ENCODE results near the gene MAPK12. TPM values are rescaled to one million over a fixed set of nuclear protein-coding genes. Genes with fewer than 3 reads are reported as not detected.

Gene MAPK12
- total and polyA plus RNA-seq, 9 of the 15 experiments (the other 6 are each of a cell fraction or from before 2014, with no cell fraction given): 0.79 to 71.5 (median 32.8) TPM

GRCh38 chr22:50283821-50284220, 22.3 kb upstream of the MAPK12 start:
- in situ Hi-C loops (cut with MboI): no loop called here
- Histone ChIP-seq H4K20me1 (replicated peaks; ENCODE audit: control insufficient read depth, insufficient read depth, low read length) (no peaks in the 10 kb centered on the region), H3K9ac (ENCODE audit: insufficient read depth in 1 of 2, low read depth in 2 of 2, low read length in 2 of 2) (no peak overlapping the region), H3K4me3 (no peak overlapping the region), H3K9me3 (replicated peaks; ENCODE audit: control insufficient read depth, insufficient read depth, low read depth, low read length) (no peaks in the 10 kb centered on the region), H3K79me2 (ENCODE audit: control insufficient read depth, insufficient read depth, low read length) (no peaks in the 10 kb centered on the region), H3K9me1 (ENCODE audit: control insufficient read depth, insufficient read depth, low read length) (no peaks in the 10 kb centered on the region), H3K27ac (ENCODE audit: extremely low read depth, low read depth, low read length) (no peak overlapping the region), H2AFZ (ENCODE audit: low read depth, low read length) (no peak overlapping the region), H3K4me1 (replicated peaks in 1 of 2; ENCODE audit: control insufficient read depth in 2 of 2, insufficient read depth in 2 of 2, low read length in 2 of 2) (peaks cover 0 to 17% of the 10 kb centered on the region in 2 experiments; a peak in 1 of 5 replicates), H3K4me2 (ENCODE audit: insufficient read depth, low read length) (no peak overlapping the region), H3K36me3 (ENCODE audit: control insufficient read depth, insufficient read depth, low read length) (peaks cover 36% of the 10 kb centered on the region; the same call in 1 of the 3 replicates), H3K27me3 (ENCODE audit: control insufficient read depth in 2 of 2, insufficient read depth in 2 of 2, low read length in 2 of 2) (no peaks in the 10 kb centered on the region)
- no peak for FAIRE-seq
- WGBS (ENCODE audit: insufficient coverage, low coverage, missing lambda C conversion rate): 100% methylated on average over 1 of the region's 30 CpGs
- no peak for ATAC-seq
- TF ChIP-seq HDAC6 (IDR thresholded peaks at IDR 0.05; ENCODE audit: low read depth, low read length) (no peak), BMI1 (IDR thresholded peaks at IDR 0.05; ENCODE audit: low read length) (no peak), POLR2A (conservative IDR thresholded peaks at IDR 0.05) (no peak), ZBTB33 (CRISPR knock-in tag; IDR thresholded peaks at IDR 0.05) (no peak), FOXJ2 (tag; IDR thresholded peaks at IDR 0.05) (no peak), LCOR (CRISPR knock-in tag; IDR thresholded peaks at IDR 0.05) (no peak), ZNF212 (CRISPR knock-in tag; IDR thresholded peaks at IDR 0.05) (no peak), HNRNPH1 (optimal IDR thresholded peaks at IDR 0.05; ENCODE audit: low read depth, low read length) (no peak), ZNF3 (CRISPR knock-in tag; IDR thresholded peaks at IDR 0.05) (no peak), NONO (IDR thresholded peaks at IDR 0.05; ENCODE audit: low read depth in 2 of 2, low read length in 1 of 2) (no peak), ETS2 (tag; IDR thresholded peaks at IDR 0.05; ENCODE audit: borderline replicate concordance, poor library complexity, severe bottlenecking) (no peak), THRAP3 (IDR thresholded peaks at IDR 0.05; ENCODE audit: borderline replicate concordance) (no peak), EP400 (IDR thresholded peaks at IDR 0.05) (no peak), LEF1 (IDR thresholded peaks at IDR 0.05) (no peak)
- intact Hi-C loops (cut with micrococcal nuclease): no loop called here
- CTCF ChIA-PET (ENCODE audit: low intra/inter-chr PET ratio): no interaction called here
- no peak for DNase-seq (ENCODE audit: extremely low read depth in 1 of 4, low spot score in 3 of 4)
- POLR2A ChIA-PET: no interaction called here
- no TSS peak for BruUV-seq (replicated peaks)
